ENCODE measurements around the gene KCNB1. TPM values are rescaled to one million over a fixed set of nuclear protein-coding genes. Genes with fewer than 3 reads are reported as not detected.

The KCNB1 gene
- total and polyA plus RNA-seq, 2 donors (not counting 1 experiment from before 2014, with no cell fraction given): under 0.01 to 0.07 TPM

DNA sequence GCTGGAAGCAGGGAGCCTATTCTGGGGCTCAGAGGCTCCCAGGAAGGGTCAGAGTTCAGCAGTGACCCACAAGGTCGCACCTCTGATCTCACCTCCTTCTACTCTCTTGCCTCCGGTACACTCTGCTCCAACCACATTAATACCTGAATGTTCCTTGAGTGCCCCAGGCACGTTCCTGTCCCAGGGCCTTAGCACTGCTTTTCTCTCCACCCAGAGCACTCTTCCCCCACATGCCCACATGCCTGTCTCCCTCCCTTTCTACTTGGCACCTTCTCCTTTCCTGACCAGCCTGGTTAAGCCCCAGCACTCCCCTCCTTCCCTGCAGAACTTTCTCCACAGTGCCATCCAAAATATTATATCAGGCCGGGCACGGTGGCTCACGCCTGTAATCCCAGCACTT, 13.4 kb downstream of the KCNB1 start:
- H3K4me3 ChIP-seq (replicated peaks in 1 of 4; ENCODE audit: control extremely low read depth in 1 of 4, insufficient read depth in 1 of 4, low read depth in 3 of 4, low read length in 4 of 4): no peak overlapping the region
- H3K9me3 ChIP-seq (ENCODE audit: control insufficient read depth, insufficient read depth, low read depth, low read length): no peaks in the 10 kb centered on the region
- H3K27me3 ChIP-seq (ENCODE audit: control insufficient read depth, insufficient read depth, low read length): no peaks in the 10 kb centered on the region

DNA sequence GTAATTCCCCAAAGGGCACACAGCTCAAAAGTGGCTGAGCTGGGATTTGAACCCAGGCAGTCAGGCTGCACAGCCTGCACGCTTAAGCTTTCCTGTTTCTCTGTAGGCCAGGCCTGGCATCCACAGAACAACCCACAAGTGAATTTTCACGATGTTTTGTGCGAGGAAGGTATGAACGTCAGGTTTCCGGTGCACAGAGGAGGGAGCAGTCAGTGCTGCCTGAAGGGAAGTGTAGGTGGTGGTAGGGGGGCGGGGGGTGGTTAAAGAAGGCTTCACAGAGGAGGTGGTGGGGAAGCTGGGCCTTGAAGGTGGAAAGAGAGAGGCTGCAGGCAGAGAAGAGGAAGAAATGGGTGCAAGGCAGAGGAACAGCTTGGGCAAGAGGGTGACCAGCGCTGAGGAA, 14.1 kb downstream of the KCNB1 start:
- Histone ChIP-seq H3K9me3 (ENCODE audit: control insufficient read depth, insufficient read depth, low read depth, low read length) (no peaks in the 10 kb centered on the region), H3K79me2 (ENCODE audit: control insufficient read depth, insufficient read depth, low read length) (no peaks in the 10 kb centered on the region), H3K27me3 (ENCODE audit: control insufficient read depth, insufficient read depth, low read length) (no peaks in the 10 kb centered on the region), H3K27ac (ENCODE audit: insufficient read depth, low read length) (no peak overlapping the region), H3K9ac (ENCODE audit: insufficient read depth, low read length) (no peak overlapping the region), H2AFZ (ENCODE audit: low read length) (no peak overlapping the region), H4K20me1 (ENCODE audit: control insufficient read depth, extremely low read depth, insufficient read depth, low read length) (no peaks in the 10 kb centered on the region), H3K4me3 (replicated peaks in 1 of 4; ENCODE audit: control extremely low read depth in 1 of 4, insufficient read depth in 1 of 4, low read depth in 3 of 4, low read length in 4 of 4) (no peak overlapping the region), H3K4me1 (ENCODE audit: control insufficient read depth, extremely low read depth, insufficient read depth, low read length) (no peaks in the 10 kb centered on the region), H3K4me2 (ENCODE audit: extremely low read depth, insufficient read depth, low read length) (no peak overlapping the region), H3K36me3 (ENCODE audit: control insufficient read depth, insufficient read depth, low read length) (no peaks in the 10 kb centered on the region)
- TF ChIP-seq, protein P1, sequence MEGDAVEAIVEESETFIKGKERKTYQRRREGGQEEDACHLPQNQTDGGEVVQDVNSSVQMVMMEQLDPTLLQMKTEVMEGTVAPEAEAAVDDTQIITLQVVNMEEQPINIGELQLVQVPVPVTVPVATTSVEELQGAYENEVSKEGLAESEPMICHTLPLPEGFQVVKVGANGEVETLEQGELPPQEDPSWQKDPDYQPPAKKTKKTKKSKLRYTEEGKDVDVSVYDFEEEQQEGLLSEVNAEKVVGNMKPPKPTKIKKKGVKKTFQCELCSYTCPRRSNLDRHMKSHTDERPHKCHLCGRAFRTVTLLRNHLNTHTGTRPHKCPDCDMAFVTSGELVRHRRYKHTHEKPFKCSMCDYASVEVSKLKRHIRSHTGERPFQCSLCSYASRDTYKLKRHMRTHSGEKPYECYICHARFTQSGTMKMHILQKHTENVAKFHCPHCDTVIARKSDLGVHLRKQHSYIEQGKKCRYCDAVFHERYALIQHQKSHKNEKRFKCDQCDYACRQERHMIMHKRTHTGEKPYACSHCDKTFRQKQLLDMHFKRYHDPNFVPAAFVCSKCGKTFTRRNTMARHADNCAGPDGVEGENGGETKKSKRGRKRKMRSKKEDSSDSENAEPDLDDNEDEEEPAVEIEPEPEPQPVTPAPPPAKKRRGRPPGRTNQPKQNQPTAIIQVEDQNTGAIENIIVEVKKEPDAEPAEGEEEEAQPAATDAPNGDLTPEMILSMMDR (conservative IDR thresholded peaks at IDR 0.05 in 1 of 2, IDR thresholded peaks at IDR 0.05 in 1 of 2; ENCODE audit: low read depth in 1 of 2, low read length in 2 of 2): no peak
- TF ChIP-seq EZH2 (IDR thresholded peaks at IDR 0.05; ENCODE audit: low read length, missing control alignments): no peak
- DNase-seq (ENCODE audit: low read depth in 2 of 2): no peak

More for the DNA sequence above, 13.4 kb downstream of the KCNB1 start:
- H3K9ac ChIP-seq (ENCODE audit: insufficient read depth, low read length): no peak overlapping the region
- no peaks in the 10 kb centered on the region for H4K20me1 ChIP-seq (ENCODE audit: control insufficient read depth, extremely low read depth, insufficient read depth, low read length)
- no peaks in the 10 kb centered on the region for H3K36me3 ChIP-seq (ENCODE audit: control insufficient read depth, insufficient read depth, low read length)
- no peaks in the 10 kb centered on the region for H3K79me2 ChIP-seq (ENCODE audit: control insufficient read depth, insufficient read depth, low read length)
- H3K4me1 ChIP-seq (ENCODE audit: control insufficient read depth, extremely low read depth, insufficient read depth, low read length): no peaks in the 10 kb centered on the region
- H3K27ac ChIP-seq (ENCODE audit: insufficient read depth, low read length): no peak overlapping the region
- H2AFZ ChIP-seq (ENCODE audit: low read length): no peak overlapping the region
- no peak for DNase-seq (ENCODE audit: low read depth in 2 of 2)
- TF ChIP-seq, protein P1 (conservative IDR thresholded peaks at IDR 0.05 in 1 of 2, IDR thresholded peaks at IDR 0.05 in 1 of 2; ENCODE audit: low read depth in 1 of 2, low read length in 2 of 2): no peak
- TF ChIP-seq EZH2 (IDR thresholded peaks at IDR 0.05; ENCODE audit: low read length, missing control alignments): no peak
- no peak overlapping the region for H3K4me2 ChIP-seq (ENCODE audit: extremely low read depth, insufficient read depth, low read length)

DNA sequence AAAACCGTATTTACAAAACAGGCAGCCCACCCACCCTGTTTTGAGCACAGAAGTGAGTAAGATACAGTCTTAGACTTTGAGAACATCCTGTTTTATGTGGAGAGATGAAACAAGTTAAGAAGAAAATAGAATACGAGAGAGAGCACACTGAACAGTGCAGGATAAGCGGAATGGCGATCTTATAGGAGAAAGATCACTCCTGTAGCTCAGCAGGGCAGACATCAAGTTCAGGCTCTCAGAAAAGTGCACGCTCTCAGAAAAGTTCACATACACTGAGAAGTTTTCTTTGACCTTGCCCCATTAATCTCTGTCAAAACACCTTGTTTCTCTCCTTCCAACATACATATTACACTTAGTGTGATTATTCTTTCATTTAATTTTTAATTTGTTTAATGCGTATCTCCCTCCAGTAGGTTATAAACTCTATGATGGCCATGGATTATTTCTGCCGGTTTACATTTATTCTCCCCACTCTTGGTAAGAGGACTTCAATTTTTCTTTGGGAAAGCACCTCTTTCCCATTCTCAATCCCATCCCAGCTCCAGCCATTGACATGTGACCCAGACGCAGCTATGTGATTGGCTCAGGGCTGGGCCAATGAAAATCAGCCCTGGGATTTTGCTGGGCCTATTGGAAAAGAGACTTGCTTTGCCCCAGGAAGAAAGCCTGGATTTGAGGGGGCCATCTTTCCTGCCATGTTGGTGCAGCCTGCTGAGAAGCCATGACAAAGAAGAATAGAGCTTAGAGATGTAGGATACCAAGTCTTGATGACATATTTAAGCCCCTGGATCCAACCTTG, 16.2 kb downstream of the KCNB1 start:
- no peaks in the 10 kb centered on the region for H3K27me3 ChIP-seq (ENCODE audit: control insufficient read depth, insufficient read depth, low read length)
- H3K4me1 ChIP-seq (ENCODE audit: control insufficient read depth, extremely low read depth, insufficient read depth, low read length): no peaks in the 10 kb centered on the region
- TF ChIP-seq EZH2 (IDR thresholded peaks at IDR 0.05; ENCODE audit: low read length, missing control alignments): no peak
- TF ChIP-seq, protein P1 (conservative IDR thresholded peaks at IDR 0.05 in 1 of 2, IDR thresholded peaks at IDR 0.05 in 1 of 2; ENCODE audit: low read depth in 1 of 2, low read length in 2 of 2): no peak
- no peak overlapping the region for H2AFZ ChIP-seq (ENCODE audit: low read length)
- H3K4me3 ChIP-seq (replicated peaks in 1 of 4; ENCODE audit: control extremely low read depth in 1 of 4, insufficient read depth in 1 of 4, low read depth in 3 of 4, low read length in 4 of 4): no peak overlapping the region
- H3K36me3 ChIP-seq (ENCODE audit: control insufficient read depth, insufficient read depth, low read length): no peaks in the 10 kb centered on the region
- H3K9ac ChIP-seq (ENCODE audit: insufficient read depth, low read length): no peak overlapping the region
- H3K9me3 ChIP-seq (ENCODE audit: control insufficient read depth, insufficient read depth, low read depth, low read length): no peaks in the 10 kb centered on the region
- no peaks in the 10 kb centered on the region for H4K20me1 ChIP-seq (ENCODE audit: control insufficient read depth, extremely low read depth, insufficient read depth, low read length)
- no peak overlapping the region for H3K27ac ChIP-seq (ENCODE audit: insufficient read depth, low read length)
- no peaks in the 10 kb centered on the region for H3K79me2 ChIP-seq (ENCODE audit: control insufficient read depth, insufficient read depth, low read length)
- no peak for DNase-seq (ENCODE audit: low read depth in 2 of 2)
- no peak overlapping the region for H3K4me2 ChIP-seq (ENCODE audit: extremely low read depth, insufficient read depth, low read length)

Data from fibroblast of lung (primary cell).